Neural progenitor cell (in vitro differentiated cells): ENCODE results near the gene SPTBN4.

Experiments
- EZH2phosphoT487 ChIP-seq: fragments of 200-600 bp; sonication (generic); IDR thresholded peaks from 2 replicates; pipeline ENCODE4 v1.6.1; 2017; ENCODE audit warnings: antibody characterized with exemption
- TF ChIP-seq, protein P1 (sequence below): fragments of 200-600 bp; sonication (generic); IDR thresholded peaks from 2 replicates; pipeline ENCODE4 v1.5.1; 2017; ENCODE audit warnings: antibody characterized with exemption, mild to moderate bottlenecking

DNA sequence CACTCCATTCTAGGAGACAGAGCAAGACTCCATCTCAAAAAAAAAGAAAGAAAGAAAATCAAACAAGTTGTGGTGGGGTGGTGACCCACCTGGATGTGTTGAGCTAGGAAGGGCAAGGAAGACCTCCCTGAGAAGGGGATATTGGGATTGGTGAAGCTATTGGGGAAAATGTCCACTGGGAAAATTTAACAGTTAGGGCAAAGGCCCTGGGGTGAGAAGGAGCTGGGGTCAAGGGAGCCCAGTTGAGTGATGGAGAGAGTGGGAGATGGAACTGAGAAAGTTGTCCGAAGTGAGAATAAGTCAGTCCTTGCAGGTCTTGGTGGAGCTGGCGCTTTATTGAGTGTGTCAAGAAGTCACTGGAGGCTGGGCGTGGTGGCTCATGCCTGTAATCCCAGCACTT is 28.5 kb upstream of the SPTBN4 start:
- TF ChIP-seq, protein P1, sequence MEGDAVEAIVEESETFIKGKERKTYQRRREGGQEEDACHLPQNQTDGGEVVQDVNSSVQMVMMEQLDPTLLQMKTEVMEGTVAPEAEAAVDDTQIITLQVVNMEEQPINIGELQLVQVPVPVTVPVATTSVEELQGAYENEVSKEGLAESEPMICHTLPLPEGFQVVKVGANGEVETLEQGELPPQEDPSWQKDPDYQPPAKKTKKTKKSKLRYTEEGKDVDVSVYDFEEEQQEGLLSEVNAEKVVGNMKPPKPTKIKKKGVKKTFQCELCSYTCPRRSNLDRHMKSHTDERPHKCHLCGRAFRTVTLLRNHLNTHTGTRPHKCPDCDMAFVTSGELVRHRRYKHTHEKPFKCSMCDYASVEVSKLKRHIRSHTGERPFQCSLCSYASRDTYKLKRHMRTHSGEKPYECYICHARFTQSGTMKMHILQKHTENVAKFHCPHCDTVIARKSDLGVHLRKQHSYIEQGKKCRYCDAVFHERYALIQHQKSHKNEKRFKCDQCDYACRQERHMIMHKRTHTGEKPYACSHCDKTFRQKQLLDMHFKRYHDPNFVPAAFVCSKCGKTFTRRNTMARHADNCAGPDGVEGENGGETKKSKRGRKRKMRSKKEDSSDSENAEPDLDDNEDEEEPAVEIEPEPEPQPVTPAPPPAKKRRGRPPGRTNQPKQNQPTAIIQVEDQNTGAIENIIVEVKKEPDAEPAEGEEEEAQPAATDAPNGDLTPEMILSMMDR, result no peak
- no peak for TF ChIP-seq EZH2phosphoT487
